B cell (primary cell): ENCODE data around the gene EPN2. TPM values are rescaled to one million over a fixed set of nuclear protein-coding genes. Genes with fewer than 3 reads are reported as not detected.
"Not testable (repeated sequence)": the region's sequence is repeated elsewhere in the genome, so short reads cannot be mapped to it uniquely, and the experiment has no call there.

ENCODE experiments used
- ATAC-seq: fragments of 200-7000 bp; cut with Tn5 transposase; one replicate; pipeline ENCODE4 v1.10.0; 2021; ENCODE audit warnings: low read depth, mild to moderate bottlenecking, moderate number of reproducible peaks, moderate library complexity
- CTCF ChIA-PET: fragments of 350-600 bp; sonication (Branson Sonifier 250); formaldehyde crosslinking; loops from one replicate; lab custom pipeline; 2021; ENCODE audit warnings: antibody characterized with exemption, inconsistent platforms; lab: Charles Lee
- POLR2A ChIA-PET: fragments of 350-600 bp; sonication (Branson Sonifier 250); formaldehyde crosslinking; loops from one replicate; lab custom pipeline; 2021; ENCODE audit warnings: antibody characterized with exemption; lab: Charles Lee
- DNase-seq: peaks from one replicate; pipeline ENCODE4 v3.0.0; 2013
- H2AFZ ChIP-seq: 2 replicates; pipeline ENCODE4 v1.6.1; 2012; ENCODE audit warnings: mild to moderate bottlenecking, low read depth, low read length; ENCODE audit not compliant: insufficient read depth, poor library complexity, severe bottlenecking
- H3K27ac ChIP-seq, 2 donors: 1 replicate in 1 of 2; 2 replicates in 1 of 2; pipeline ENCODE4 v1.5.1; 2012 to 2013; ENCODE audit warnings: low read length in 2 of 2, mild to moderate bottlenecking in 2 of 2, moderate library complexity in 1 of 2
- H3K27me3 ChIP-seq, 4 experiments: fragments of 200-600 bp in 1 of 4; sonication (generic) in 1 of 4; replicated peaks in 1 of 4; 1 replicate in 2 of 4; 2 replicates in 2 of 4; pipeline versions ENCODE4 v1.6.1 to v1.7.0; 2013 to 2016; ENCODE audit warnings: low read length in 3 of 4, mild to moderate bottlenecking in 2 of 4, mixed read lengths in 1 of 4, moderate library complexity in 1 of 4; ENCODE audit not compliant: insufficient read depth in 4 of 4, control insufficient read depth in 3 of 4; ENCODE audit errors: control extremely low read depth in 1 of 4
- H3K36me3 ChIP-seq, 2 experiments: replicated peaks in 1 of 2; 1 replicate in 1 of 2; 2 replicates in 1 of 2; pipeline versions ENCODE4 v1.6.1 to v1.7.1; 2013; ENCODE audit warnings: low read length in 1 of 2; ENCODE audit not compliant: insufficient read depth in 2 of 2, control insufficient read depth in 1 of 2; ENCODE audit errors: control extremely low read depth in 1 of 2, extremely low read depth in 1 of 2
- H3K4me1 ChIP-seq, 2 donors: fragments of 200-600 bp in 1 of 2; sonication (generic) in 1 of 2; 1 replicate in 1 of 2; 2 replicates in 1 of 2; pipeline versions ENCODE4 v1.5.1 to v1.6.1; 2013 to 2017; ENCODE audit warnings: low read length in 2 of 2; ENCODE audit not compliant: control insufficient read depth in 2 of 2, insufficient read depth in 2 of 2
- H3K4me2 ChIP-seq: replicated peaks from 2 replicates; pipeline ENCODE3; 2012; ENCODE audit warnings: mild to moderate bottlenecking, low read depth, low read length; ENCODE audit not compliant: poor library complexity, severe bottlenecking
- H3K4me3 ChIP-seq, 5 experiments: fragments of 200-600 bp in 1 of 5; sonication (generic) in 1 of 5; 1 replicate in 3 of 5; 2 replicates in 2 of 5; pipeline versions ENCODE4 v1.5.1 to v1.7.0; 2011 to 2016; ENCODE audit warnings: low read length in 4 of 5, mild to moderate bottlenecking in 4 of 5, low read depth in 2 of 5, control low read depth in 1 of 5, moderate library complexity in 1 of 5; ENCODE audit not compliant: insufficient read depth in 1 of 5; ENCODE audit errors: control extremely low read depth in 1 of 5, extremely low read depth in 1 of 5
- H3K79me2 ChIP-seq: fragments of 200-600 bp; sonication (generic); one replicate; pipeline ENCODE4 v1.6.0; 2016; ENCODE audit warnings: low read length; ENCODE audit not compliant: control insufficient read depth, insufficient read depth
- H3K9ac ChIP-seq: fragments of 200-600 bp; sonication (generic); 2 replicates; pipeline ENCODE4 v1.6.1; 2017; ENCODE audit warnings: mild to moderate bottlenecking, low read length, moderate library complexity
- H3K9me3 ChIP-seq, 3 donors: one replicate each; pipeline versions ENCODE4 v1.6.1 to v1.7.1; 2013; ENCODE audit warnings: low read length in 2 of 3; ENCODE audit not compliant: control insufficient read depth in 2 of 3, insufficient read depth in 1 of 3; ENCODE audit errors: control extremely low read depth in 1 of 3
- H4K20me1 ChIP-seq: 2 replicates; pipeline ENCODE4 v1.6.0; 2012; ENCODE audit warnings: mild to moderate bottlenecking, low read length; ENCODE audit not compliant: insufficient read depth, control insufficient read depth, poor library complexity, severe bottlenecking
- H3K27ac Mint-ChIP-seq: one replicate; pipeline ENCODE4 v1.8.0; 2021; ENCODE audit warnings: mixed read lengths
- H3K27me3 Mint-ChIP-seq: one replicate; pipeline ENCODE4 v1.8.0; 2021; ENCODE audit warnings: mixed read lengths
- H3K4me1 Mint-ChIP-seq: one replicate; pipeline ENCODE4 v1.8.0; 2021; ENCODE audit warnings: mixed read lengths
- H3K4me3 Mint-ChIP-seq: one replicate; pipeline ENCODE4 v1.8.0; 2021; ENCODE audit warnings: mixed read lengths
- H3K9me3 Mint-ChIP-seq: one replicate; pipeline ENCODE4 v1.8.0; 2022; ENCODE audit warnings: mixed read lengths; ENCODE audit not compliant: insufficient read depth
- WGBS: methylation state at CpG from one replicate; pipeline ENCODE4 v1.1.5; 2013; ENCODE audit warnings: missing lambda C conversion rate; ENCODE audit not compliant: insufficient coverage; 5-methylcytosine and 5-hydroxymethylcytosine counted together
- intact Hi-C: fragments of 100-400 bp; cut with micrococcal nuclease; formaldehyde crosslinking; loops from one replicate; pipeline ENCODE4 v1.10.0; 2022
- polyA plus RNA-seq: library from polyadenylated mRNA; depleted of rRNA; stranded (reverse); fragments of >200 nt; gene quantifications from 2 replicates; pipeline ENCODE4 v1.2.3, GENCODE V29; 2012
- total RNA-seq, 2 donors: library from RNA; stranded (reverse); fragments of 120-200 nt in 1 of 2; gene quantifications; 1 replicate in 1 of 2; 2 replicates in 1 of 2; pipeline versions ENCODE4 v1.2.3 to v1.2.4, GENCODE V29; 2013 to 2022

The EPN2 gene
- total and polyA plus RNA-seq, 2 donors (not counting 1 experiment from before 2014, with no cell fraction given), result 15.7 to 35.6 TPM

- H3K79me2 ChIP-seq, intact Hi-C loops, H3K9me3 Mint-ChIP-seq, H3K27me3 Mint-ChIP-seq, H2AFZ ChIP-seq, H3K27ac ChIP-seq, H4K20me1 ChIP-seq, H3K36me3 ChIP-seq, H3K4me2 ChIP-seq, H3K9me3 ChIP-seq, H3K9ac ChIP-seq, H3K27me3 ChIP-seq, H3K4me3 Mint-ChIP-seq, DNase-seq, ATAC-seq, H3K27ac Mint-ChIP-seq, H3K4me3 ChIP-seq, CTCF ChIA-PET, H3K4me1 Mint-ChIP-seq, H3K4me1 ChIP-seq, POLR2A ChIA-PET: not testable (repeated sequence)
- WGBS, result no CpG with 5 or more reads among the region's 36 CpGs
Observed at GRCh38 chr17:19189781-19190405, 47.3 kb upstream of the EPN2 start.

- CTCF ChIA-PET, H3K79me2 ChIP-seq, H3K9ac ChIP-seq, POLR2A ChIA-PET, H3K4me2 ChIP-seq, H3K9me3 Mint-ChIP-seq, H3K4me3 Mint-ChIP-seq, H3K27me3 Mint-ChIP-seq, DNase-seq, H3K27ac Mint-ChIP-seq, H2AFZ ChIP-seq, H3K4me1 Mint-ChIP-seq, H3K4me1 ChIP-seq, H3K9me3 ChIP-seq, H3K27me3 ChIP-seq, H4K20me1 ChIP-seq, H3K27ac ChIP-seq, H3K36me3 ChIP-seq, intact Hi-C loops: not testable (repeated sequence)
- WGBS, result no CpG with 5 or more reads among the region's 33 CpGs
- H3K4me3 ChIP-seq, result peak overlapping the region in 1 of 5 experiments; percentile 19
- ATAC-seq, result peak; percentile 100
Observed at GRCh38 chr17:19196382-19197204, 40.6 kb upstream of the EPN2 start.

GRCh38 chr17:19202448-19202847, 34.7 kb upstream of the EPN2 start:
- CTCF ChIA-PET, H3K79me2 ChIP-seq, H3K4me2 ChIP-seq, H3K9ac ChIP-seq, H3K36me3 ChIP-seq, H4K20me1 ChIP-seq, H3K27me3 ChIP-seq, POLR2A ChIA-PET, H3K27ac Mint-ChIP-seq, H3K4me1 Mint-ChIP-seq, intact Hi-C loops, DNase-seq, H2AFZ ChIP-seq, H3K4me3 Mint-ChIP-seq, H3K9me3 Mint-ChIP-seq, H3K27me3 Mint-ChIP-seq, H3K4me3 ChIP-seq, H3K4me1 ChIP-seq, H3K9me3 ChIP-seq, H3K27ac ChIP-seq: not testable (repeated sequence)
- ATAC-seq, result peak; percentile 98
- WGBS, result no CpG with 5 or more reads among the region's 20 CpGs

- H3K27me3 ChIP-seq, H3K4me3 Mint-ChIP-seq, H3K36me3 ChIP-seq, CTCF ChIA-PET, ATAC-seq, POLR2A ChIA-PET, intact Hi-C loops, H3K9me3 Mint-ChIP-seq, H3K27me3 Mint-ChIP-seq, H3K4me1 Mint-ChIP-seq, H3K9ac ChIP-seq, H3K27ac ChIP-seq, H3K79me2 ChIP-seq, H3K4me2 ChIP-seq, H2AFZ ChIP-seq, H3K4me1 ChIP-seq, H3K27ac Mint-ChIP-seq, H4K20me1 ChIP-seq, H3K9me3 ChIP-seq, H3K4me3 ChIP-seq, DNase-seq: not testable (repeated sequence)
- WGBS, result no CpG with 5 or more reads among the region's 3 CpGs
Observed at GRCh38 chr17:19203429-19203828, 33.7 kb upstream of the EPN2 start.
